ENCODE results near the gene ANKRD24.
A peak's percentile ranks its signal among the peaks of the same experiment; 100 is the strongest.
"Not testable (repeated sequence)": the region's sequence is repeated elsewhere in the genome, so short reads cannot be mapped to it uniquely, and the experiment has no call there.

Gene ANKRD24

DNA sequence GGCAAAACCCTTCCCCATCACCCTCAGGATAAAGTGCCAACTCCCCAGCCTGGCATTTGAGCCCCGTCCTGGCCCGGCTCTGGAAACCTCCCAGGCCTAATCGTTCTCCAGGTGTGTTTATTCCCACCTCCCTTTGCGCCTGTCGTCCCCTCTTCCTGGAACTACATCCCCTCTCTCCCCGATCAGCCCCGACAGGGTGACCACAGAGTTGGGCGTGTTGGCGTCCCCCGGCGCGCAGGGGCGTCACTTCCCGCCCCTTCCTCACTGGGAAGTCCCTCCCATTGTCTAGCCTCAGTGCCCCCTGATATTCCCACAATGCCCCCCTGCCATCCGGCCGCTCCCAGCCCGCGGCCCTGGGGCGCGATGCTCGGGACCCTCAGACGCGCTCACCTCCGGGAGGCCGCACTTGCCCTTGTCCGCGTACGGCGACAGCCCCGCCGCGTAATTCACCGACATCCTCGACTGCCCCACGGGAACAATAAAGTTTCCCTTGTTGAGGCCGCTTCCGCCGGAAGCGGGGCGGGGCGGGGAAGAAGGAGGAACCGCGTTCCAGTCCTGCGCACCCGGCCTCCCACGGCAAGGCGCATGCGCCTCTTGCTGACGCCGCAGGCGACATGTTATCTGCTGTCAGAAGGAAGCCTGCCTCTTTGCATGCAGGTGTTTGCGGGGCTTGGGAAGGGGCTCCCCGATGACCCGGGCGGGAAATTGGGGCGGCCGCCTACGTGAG lies at the start of gene ANKRD24, which contains the start of gene SIRT6:
Gene ANKRD24, plus strand, starts transcription at position 606 of the 727 bp plus-strand sequence. CDS start 3,737 bp downstream, outside the sequence.
Gene SIRT6, minus strand, starts transcription at position 480 of the 727 bp plus-strand sequence. Its CDS starts 24 bp downstream, at position 456.
- DNase-seq (ENCODE audit: low spot score) = peak; percentile 100

DNA sequence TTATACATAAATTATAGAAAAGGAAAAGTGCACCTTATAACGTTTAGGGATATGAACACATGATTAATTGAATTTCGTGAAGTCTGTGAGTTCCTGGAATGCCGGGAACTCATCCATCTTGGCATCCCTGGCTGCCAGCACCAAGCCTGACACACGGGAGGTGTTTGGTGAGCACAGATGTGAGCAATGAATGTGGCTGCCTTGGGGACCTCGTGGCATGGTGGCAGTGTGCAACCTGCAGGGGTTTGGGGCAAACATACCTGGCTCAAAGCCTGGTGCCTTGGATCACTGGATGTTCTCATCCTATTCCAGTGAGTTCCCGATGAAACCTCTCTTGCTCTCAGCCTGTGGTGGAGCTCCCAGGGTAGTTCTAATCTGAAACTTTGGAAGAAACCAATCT lies 48.1 kb upstream of the ANKRD24 start:
- DNase-seq (ENCODE audit: low spot score) = no peak

DNA sequence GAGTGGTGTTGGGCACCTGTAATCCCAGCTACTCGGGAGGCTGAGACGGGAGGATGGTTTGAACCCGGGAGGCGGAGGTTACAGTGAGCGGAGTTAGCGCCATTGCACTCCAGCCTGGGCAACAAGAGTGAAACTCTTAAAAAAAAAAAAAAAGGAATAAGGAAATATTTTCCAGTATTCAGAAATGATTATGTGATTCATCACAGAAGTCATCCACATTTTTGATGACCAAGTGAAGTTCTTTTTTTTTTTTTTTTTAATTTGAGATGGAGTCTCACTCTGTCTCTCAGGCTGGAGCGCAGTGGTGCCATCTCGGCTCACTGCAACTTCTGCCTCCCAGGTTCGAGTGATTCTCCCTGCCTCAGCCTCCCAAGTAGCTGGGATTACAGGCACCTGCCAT lies 47.1 kb upstream of the ANKRD24 start:
- DNase-seq (ENCODE audit: low spot score) = not testable (repeated sequence)

DNA sequence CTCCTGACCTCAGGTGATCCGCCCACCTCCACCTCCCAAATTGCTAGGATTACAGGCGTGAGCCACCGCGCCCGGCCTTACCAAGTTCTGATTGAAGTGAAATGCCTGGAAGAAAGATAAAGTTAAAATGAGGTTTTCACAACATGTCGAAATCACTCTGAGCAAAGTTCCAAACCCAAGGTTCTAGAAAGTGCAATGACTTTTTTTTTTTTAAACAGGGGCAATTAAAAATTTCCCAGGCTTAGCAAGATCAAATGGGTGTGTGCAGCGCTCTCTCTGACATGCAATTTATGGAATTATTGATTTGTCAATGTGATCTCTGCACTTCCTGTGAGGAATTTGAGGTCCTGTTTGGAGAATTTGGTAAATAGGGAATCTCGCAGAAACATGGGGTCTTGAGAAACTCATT lies 45.8 kb upstream of the ANKRD24 start:
- DNase-seq (ENCODE audit: low spot score) = no peak

DNA sequence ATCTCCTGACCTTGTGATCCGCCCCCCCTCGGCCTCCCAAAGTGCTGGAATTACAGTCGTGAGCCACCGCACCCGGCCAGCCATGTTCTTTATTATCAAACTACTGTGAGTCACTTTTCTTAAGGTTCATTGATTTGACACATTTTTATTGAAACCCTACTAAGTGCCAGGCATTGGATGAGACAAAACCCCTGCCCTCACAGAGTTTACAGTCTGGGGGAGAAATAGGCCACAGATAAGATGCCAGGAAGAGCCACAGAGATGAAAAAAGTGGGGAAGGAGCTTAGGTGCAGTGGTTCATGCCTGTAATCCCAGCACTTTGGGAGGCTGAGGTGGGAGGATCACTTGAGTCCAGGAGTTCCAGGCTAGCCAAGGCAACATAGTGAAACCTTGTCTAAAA lies 44.0 kb upstream of the ANKRD24 start:
- no peak for DNase-seq (ENCODE audit: low spot score)

DNA sequence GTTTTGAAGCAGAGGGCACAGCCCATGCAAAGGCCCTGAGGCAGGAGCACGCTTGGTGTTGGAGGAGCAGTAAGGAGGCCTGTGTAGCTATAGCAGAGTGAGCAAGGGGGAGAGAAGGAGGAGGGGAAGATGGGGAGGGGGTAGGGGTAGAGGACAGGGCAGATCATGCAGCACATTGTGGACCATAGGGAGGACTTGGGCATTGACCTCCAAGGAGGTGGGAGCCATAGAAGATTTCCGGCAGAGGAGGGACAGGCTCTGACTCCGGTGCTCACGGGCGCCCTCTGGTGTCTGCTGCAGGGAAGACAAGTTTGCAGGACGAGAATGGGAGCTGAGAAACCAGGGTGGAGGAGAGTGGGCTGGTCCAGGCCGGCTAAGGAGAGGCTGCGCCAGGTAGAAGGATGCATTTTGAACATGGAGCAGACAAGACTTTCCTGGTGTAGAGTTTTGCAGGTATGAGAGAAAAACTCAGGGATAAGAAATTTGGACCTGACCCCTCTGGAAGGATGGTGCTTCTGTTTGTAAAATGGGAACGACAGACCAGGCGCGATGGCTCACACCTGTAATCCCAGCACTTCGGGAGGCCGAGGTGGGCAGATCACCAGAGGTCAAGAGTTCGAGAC lies 42.8 kb upstream of the ANKRD24 start:
- DNase-seq (ENCODE audit: low spot score) = peak; percentile 74

DNA sequence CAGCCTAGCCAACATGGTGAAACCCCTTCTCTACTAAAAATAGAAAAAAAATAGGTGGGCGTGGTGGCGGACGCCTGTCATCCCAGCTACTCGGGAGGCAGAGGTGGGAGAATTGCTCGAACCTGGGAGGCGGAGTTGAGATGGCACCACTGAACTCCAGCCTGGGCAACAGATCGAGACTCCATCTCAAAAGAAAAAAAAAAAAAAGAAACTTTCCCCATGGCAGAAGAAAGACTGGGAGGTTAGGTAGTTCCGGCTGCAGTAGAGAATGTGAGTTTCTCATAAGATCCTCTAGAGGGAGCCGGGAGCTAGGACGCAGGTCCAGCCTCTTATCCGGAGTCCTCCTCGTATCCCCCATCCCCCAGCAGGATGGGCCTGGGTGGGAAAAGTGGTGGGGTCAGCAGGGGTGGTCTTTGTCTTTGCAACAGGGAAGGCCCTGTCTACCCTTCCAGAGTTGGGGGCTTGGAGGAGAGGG lies 42.2 kb upstream of the ANKRD24 start:
- DNase-seq (ENCODE audit: low spot score) = peak; percentile 84

DNA sequence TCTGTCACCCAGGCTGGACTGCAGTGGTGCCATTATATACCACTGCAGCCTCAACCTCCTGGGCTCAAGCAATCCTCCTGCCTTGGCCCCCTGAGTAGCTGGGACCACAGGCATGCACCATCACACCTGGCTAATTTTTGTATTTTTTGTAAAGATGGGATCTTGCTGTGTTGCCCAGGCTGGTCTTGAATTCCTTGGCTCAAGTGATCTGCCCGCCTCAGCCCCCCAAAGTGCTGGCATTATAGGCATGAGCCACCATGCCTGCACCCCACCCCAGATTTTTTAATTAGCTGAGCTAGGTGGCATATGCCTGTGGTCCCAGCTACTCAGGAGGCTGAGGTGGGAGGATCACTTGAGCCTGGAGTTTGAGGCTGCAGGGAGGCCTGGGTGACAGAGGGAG lies 39.6 kb upstream of the ANKRD24 start:
- DNase-seq (ENCODE audit: low spot score) = not testable (repeated sequence)

DNA sequence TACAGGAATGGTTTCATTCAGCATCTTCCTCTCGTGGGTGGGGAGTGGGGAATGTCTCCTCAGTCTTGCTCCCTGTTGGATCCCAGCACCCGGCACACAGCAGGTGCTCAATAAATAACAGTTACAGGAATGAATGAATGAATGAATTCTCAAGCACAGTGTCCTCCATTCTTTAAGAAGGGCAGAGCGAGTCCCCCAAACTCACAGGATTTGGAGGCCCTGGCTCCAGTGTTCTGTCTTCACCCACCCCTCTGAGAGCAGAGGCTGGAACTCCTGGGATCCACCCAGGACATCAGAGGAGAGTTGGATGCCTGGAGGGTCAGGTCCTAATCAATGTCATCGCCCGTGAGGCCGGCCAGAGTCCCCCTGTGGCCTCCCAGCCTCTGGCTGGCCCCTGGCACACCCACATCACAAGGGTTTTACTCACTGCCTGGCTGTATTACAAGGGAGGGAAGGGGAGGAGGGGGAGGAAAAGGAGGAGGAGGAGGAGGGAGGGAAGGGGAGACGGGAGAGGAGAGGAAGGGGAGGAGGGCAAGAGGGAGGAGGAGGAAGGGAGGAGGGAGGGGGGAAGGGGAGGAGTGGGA lies 37.7 kb upstream of the ANKRD24 start:
- peak; percentile 53 for DNase-seq (ENCODE audit: low spot score)

DNA sequence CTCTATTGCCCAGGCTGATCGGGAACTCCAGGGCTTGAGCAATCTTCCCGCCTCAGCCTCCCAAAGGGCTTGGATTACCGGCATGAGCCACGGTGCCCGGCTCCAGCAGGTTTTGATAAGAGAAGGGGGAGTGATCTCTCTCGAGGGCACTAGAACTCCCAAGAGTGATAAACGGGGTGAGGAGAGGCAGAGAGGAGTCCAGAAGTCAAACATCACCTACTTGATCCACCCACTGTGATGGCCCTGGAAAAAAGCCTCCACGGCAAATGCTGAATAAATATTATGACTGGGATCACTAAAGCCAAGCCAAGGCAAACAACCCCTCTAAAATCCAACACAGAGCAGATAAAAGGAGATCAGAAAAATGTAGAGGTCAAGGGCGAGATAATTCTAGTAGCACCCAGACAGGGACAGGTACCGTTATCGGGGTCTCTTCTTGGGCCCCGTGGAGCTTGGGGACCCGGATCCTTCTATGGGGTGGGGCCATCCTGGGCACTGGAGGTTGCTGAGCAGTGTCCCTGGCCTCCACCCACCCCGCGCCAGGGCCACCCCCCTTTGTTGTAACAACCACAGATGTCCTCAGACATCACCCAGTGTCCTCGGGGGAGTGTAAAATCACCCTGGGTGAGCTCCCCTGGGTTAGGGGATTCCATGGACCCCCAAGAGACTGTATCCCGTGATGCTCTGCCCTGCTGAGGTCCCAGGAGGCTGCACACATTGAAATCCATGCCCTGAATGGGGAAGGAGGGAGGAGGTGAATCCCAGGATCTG lies 32.8 kb upstream of the ANKRD24 start:
- DNase-seq (ENCODE audit: low spot score) = no peak

DNA sequence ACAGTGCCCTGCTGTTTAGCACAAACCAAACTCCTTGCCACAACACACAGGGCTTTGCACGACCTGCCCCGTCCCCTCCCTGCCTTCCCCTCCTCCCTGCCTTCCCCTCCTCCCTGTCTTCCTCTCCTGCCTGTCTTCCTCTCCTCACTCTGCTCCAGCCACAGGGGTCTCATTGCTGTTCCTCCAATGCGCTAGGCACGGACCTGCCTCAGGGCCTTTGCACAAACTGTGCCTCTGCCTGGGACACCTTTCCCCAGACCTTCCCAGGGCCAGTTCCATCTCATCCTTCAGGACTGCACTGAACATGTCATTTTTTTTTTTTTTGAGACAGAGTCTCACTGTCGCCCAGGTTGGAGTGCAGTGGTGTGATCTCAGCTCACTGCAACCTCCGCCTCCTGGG lies 30.9 kb upstream of the ANKRD24 start:
- no peak for DNase-seq (ENCODE audit: low spot score)

DNA sequence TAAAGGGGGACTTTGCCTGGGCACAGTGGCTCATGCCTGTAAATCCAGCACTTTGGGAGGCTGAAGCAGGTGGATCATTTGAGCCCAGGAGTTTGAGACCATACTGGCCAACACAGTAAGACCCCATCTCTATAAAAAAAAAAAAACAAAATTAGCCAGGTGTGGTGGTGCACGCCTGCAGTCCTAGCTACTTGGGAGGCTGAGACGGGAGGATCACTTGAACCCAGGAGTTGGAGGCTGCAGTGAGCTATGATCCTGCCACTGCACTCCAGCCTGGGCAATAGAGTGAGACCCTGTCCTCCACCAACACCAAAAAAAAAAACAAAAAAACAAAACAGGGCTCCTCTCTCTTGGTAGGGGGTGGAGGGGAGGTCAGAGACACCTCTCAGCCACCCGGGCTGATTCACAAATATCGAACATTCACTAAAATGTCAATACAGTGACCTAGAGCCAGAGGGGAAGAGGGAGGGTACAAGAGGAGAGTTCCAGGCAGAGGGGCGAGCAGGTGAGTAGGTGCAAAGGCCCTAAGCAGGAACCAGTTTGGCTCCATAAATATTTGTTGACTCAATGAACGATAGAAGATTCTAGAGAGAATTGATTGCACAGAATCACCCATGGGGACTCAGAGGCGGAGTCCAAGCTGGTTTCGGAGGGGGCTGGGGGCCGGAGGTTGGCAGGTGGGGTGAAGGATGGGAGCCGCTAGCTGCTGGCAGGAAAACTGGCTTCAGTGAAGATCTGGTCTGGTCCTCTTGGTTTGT lies 30.1 kb upstream of the ANKRD24 start:
- DNase-seq (ENCODE audit: low spot score) = no peak

DNA sequence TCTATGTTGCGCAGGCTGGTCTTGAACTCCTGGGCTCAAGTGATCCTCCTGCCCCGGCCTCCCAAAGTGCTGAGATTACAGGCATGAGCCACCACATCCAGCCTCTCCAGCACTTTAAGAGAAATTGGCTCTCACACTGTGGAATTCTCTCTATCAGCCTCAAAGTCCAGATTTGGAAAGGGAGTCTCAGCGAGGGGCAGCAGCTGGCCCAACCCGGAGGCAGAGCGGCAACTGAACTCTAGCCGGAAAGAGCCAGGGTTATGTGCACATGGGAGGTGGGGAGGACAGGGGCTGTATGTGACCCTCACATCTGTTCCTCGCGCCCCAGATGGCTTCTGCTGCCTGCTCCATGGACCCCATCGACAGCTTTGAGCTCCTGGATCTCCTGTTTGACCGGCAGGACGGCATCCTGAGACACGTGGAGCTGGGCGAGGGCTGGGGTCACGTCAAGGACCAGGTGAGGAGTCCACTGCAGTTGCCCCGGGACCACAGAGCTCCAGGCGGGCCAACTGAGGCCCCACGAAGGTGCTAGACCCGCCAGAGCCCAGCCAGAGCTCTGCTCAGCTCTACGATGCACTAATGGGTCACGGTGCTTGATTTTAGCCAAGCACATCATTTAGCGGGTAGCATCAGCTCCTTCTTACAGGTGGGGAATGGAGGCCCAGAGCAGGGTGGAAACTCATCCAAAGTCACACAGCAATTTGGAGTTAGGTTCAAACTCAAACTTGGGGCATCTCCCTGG lies 27.7 kb upstream of the ANKRD24 start:
- no peak for DNase-seq (ENCODE audit: low spot score)

DNA sequence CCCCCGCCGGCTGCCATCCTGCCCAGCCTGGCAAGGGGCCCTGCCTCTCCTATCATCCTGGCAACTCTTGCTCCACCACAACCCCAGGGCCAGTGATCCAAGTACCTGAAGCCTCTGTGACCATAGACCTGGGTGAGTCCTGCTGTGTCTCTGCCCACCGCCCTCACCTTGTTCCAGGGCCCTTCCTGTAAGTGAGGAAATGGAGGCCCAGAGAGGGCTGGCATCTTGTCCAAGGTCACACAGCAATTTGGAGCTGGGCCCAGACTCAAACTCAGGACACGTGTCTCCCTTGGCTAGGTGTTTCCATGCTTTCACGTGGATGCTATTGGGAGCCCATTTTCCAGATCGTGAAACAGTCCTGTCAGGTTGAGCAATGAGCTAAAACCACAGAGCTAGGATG lies 25.3 kb upstream of the ANKRD24 start:
- no peak for DNase-seq (ENCODE audit: low spot score)

DNA sequence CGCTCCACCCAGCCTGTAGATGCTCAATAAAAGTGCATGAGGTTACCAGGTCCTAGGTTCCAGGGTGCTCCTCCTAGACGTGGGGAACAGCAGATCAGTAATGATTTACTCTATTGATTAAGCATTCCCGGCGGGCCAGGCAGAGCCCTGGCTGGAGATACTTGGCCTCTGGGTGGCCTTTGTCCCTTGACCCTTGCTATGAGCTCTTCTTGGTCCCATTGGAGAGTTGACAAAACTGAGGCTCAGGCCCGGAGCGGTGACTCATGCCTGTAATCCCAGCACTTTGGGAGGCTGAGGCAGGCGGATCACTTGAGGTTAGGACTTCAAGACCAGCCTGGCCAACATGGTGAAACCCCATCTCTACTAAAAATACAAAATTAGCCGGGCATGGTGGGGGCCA lies 24.5 kb upstream of the ANKRD24 start:
- DNase-seq (ENCODE audit: low spot score) = not testable (repeated sequence)

DNA sequence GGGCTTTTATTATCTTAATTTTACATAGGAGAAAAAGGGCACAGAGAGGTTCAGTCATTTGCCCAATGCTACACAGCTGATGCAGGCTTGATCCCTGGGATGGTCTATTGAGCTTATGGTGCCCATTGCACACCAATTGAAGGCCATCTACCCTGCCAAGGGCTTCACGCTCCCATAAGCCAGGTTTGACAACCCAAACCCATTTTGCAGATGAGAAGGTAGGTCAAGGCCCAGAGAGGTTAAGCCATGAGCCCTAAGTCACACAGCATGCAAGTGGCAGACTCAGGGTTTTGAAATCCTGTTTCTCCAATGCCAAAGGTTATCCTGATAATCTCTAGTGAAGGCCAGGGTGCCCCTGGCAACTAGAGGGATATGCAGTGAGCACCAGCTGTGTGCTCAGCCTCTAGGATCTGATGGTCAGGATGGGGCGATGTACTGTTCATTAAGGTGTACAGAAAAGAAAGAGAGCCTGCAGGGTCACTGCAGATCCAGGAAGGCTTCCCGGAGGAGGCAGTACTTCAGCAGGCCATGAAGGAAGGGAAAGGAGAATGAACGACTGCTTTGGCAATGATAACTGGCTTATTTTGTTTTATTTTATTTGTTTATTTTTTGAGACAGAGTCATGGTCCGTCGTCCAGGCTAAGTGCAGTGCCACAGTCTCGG lies 20.9 kb upstream of the ANKRD24 start:
- DNase-seq (ENCODE audit: low spot score) = no peak

DNA sequence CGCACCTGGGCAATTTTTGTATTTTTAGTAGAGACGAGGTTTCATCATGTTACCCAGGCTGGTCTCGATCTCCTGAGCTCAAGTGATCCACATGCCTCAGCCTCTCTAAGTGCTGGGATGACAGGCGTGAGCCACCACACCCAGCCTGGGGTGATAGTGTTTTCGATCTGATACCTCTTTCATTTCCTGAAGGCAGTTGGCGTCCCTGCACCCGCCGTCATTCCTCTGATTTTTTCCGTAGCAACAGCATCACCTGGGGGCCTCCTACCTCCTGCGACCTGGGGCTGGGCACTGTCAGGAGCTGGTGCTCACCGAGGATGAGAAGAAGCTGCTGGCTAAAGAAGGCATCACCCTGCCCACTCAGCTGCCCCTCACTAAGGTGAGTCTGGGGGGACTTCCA lies 18.2 kb upstream of the ANKRD24 start:
- no peak for DNase-seq (ENCODE audit: low spot score)

DNA sequence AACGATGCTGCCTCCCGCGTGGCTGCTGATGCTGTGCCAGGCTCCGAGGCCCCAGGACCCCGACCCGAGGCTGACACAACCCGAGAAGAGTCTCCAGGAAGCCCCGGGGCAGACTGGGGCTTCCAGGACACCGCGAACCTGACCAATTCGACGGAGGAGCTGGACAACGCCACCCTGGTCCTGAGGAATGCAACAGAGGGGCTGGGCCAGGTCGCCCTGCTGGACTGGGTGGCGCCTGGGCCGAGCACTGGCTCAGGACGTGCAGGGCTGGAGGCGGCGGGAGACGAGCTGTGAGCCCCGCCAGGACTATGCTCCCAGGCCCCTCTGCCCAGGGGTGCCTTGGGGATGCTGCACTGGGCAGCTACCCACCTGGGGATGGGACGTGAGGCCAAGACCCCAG lies 10.8 kb upstream of the ANKRD24 start:
- DNase-seq (ENCODE audit: low spot score) = no peak

DNA sequence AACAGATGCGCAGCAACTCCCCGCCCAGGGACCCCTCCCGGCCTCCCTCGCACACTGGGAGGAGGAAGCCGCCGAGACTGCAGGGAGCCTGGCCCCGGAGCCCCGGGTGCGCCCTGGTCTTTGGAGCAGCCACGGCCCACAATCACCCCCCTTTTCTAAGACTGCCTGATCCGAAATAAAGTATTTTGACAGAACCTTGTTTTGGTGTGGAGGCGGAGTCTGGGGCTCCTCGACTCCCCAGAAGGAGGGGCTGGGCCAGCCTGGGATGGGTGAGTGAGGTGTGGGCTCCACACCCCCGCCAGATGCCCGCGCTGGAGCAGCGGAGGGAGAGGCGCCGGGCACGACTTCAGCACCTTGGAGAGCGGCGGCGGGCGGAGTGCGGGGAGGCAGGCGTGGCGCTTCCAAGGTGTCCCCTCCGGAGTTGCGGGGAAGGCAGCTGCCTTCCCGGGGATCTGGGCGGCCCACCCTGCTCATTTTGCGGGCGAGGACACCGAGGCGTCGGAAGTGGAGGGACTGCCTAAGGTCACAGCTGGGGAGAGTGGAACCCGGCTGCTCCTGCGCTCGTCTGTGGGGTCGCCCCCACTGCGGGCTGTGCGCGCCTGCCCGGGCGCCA lies 9.5 kb upstream of the ANKRD24 start:
- peak; percentile 50 for DNase-seq (ENCODE audit: low spot score)

Data from hepatic stellate cell (primary cell).